Inflammatory macrophage treated with lipopolysaccharide for 4 hours (primary cell): Measurements from ENCODE around the gene C9orf50.
A peak's percentile ranks its signal among the peaks of the same experiment; 100 is the strongest.
"Not testable (repeated sequence)": the region's sequence is repeated elsewhere in the genome, so short reads cannot be mapped to it uniquely, and the experiment has no call there.

Source experiments
- DNase-seq: peaks from one replicate; pipeline ENCODE4 v3.0.0-alpha.2; 2020

Gene C9orf50

DNA sequence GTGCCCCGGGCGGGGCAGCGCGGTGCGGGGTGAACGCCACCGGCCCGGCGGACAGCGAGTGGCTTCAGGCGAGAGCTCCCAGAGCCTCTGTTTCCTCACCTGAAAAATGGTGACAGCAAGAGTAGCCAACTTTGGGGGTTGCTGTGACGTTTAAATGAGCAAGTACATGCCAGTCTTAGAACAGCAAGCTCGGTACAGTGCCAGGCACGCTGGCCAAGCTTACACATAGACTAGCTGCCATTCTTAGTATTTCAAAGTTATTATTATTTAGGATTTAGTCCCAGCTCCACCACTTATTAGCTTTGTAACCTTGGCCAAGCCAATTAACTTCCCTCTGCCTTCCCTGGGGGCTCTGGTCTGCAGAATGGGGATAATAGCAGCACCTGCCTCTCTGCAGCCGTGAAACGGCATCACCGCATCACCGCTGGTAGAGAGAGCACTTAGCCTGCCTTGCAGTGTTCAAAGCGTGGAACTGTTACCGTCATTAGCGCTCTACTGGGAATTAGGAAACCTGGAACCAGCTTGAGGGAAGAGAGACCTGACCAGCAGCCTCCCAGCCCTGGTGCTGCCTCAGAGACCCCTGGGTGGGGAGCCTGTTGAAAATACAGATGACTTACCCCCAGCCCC lies at the start of gene C9orf50:
Gene C9orf50, minus strand, starts transcription at position 433 of the 627 bp plus-strand sequence. CDS start 527 bp downstream, outside the sequence.
- DNase-seq, result no peak

GRCh38 chr9:129669946-129670345 lies 49.0 kb upstream of the C9orf50 start:
- DNase-seq, result no peak

DNA sequence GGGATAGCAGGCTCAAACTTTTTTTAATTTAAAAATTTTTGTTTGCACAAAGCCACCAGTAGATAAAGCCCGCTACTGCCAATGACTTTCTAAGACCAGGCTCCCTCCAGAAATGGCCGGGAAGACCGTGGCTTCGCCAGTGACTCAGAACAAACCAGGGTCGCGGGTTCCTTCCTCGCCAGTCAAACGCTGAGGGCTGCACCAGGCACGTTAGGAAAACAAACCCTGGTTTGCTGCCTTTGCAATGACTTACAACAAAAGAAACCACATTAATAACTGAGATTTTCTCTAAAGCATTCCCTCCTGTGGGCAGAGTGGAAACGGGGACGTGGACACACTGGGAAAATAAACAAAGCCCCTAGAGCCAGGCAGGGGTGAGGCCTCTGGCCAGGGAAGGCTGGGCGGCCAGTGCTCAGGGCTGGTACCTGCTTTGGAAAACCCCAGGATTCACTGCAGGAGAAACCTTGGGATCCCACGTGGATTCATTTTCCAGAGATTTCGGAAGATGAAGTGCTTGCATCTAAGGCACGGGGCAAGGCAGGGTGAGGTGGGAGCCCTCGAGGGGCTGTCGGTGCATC lies 48.3 kb upstream of the C9orf50 start:
- DNase-seq, result no peak

DNA sequence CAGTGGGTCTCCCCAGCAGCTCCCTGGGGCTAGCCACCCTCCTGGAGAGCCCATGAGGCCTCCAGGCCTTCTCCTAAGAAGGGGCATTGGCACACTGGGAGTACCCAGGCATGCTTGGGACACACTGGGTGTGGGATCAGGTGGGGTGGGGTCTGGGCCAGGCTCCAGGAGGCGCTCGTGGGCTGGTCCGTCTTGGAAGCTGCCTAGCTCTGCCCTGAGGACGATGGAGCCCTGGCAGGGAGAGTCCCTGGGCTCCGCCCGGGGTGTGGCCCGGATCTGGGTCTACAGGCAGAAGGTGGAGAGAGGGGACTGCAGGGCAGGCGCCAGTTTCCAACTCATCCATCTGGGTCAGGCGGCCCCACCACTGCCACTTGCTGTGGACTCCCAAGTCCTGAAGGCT lies 46.9 kb upstream of the C9orf50 start:
- DNase-seq, result no peak

GRCh38 chr9:129667378-129667777 lies 46.5 kb upstream of the C9orf50 start:
- no peak for DNase-seq

DNA sequence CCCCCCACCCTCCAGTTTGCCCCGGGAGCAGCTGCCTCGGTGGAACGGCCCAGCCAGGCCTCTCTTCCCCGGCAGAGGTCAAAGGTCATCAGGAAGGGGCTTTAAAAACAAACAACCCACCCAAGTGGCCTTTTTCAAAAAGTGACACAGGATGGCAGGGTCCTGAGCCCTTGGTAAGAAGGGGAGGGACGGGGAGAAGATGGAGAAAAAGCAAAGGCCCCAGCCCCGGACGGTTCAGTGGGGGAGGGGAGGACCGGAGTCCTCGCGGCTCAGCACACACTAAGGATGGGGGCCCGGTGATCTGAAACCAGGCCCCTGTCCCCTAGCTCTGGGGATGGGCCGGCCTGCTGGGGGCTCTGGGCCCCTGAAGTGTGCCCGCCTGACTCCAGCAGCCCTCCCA lies 45.7 kb upstream of the C9orf50 start:
- DNase-seq, result no peak

DNA sequence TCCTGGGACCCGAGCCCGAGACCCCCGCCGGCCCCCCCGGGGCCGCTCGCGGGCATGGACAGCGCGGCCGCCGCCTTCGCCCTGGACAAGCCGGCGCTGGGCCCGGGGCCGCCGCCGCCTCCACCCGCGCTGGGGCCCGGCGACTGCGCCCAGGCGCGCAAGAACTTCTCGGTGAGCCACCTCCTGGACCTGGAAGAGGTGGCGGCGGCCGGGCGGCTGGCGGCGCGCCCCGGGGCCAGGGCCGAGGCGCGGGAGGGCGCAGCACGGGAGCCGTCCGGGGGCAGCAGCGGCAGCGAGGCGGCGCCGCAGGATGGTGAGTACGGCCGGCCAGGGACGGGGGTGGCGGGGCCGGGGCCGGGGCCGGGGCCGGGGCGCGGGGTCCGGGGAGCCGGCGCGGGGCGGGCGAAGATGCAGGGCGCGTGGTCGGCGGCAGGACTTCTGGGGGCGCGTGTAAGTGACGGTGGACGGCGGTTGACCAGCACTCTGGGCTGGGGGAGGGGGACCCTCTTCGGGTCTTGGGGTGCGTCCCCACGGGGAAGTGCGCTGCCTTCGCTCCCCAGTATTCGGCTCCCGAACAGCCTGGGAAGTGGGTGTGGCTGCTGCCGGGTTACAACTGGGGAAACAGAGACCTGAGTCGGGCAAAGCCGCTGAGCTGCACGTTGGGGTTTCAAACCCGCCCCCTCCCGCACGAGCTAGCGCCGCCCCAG lies 45.1 kb upstream of the C9orf50 start:
- no peak for DNase-seq

DNA sequence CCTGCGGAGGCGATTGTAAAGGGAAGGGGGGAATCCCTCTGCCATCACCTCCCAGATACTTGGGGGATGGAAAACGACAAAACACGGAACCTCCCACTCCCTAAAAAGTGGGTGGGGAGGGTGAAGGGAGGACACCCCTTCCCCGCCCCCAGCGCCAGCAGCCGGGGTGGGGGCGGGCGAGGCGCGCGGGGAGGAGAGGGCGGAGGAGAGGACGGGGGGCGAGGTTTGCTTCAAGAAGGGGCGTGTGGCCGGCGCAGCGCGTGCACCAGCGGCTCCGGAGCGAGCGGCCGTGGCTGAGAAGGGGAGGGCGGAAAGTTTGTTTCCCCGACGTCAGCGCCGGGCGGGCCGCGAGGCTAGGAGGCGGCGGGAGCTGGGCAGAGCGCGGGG lies 44.5 kb upstream of the C9orf50 start, which contains the start of gene PRRX2:
Gene PRRX2, plus strand, starts transcription at position 259 of the 387 bp plus-strand sequence. CDS start 221 bp downstream, outside the sequence.
- DNase-seq, result no peak

DNA sequence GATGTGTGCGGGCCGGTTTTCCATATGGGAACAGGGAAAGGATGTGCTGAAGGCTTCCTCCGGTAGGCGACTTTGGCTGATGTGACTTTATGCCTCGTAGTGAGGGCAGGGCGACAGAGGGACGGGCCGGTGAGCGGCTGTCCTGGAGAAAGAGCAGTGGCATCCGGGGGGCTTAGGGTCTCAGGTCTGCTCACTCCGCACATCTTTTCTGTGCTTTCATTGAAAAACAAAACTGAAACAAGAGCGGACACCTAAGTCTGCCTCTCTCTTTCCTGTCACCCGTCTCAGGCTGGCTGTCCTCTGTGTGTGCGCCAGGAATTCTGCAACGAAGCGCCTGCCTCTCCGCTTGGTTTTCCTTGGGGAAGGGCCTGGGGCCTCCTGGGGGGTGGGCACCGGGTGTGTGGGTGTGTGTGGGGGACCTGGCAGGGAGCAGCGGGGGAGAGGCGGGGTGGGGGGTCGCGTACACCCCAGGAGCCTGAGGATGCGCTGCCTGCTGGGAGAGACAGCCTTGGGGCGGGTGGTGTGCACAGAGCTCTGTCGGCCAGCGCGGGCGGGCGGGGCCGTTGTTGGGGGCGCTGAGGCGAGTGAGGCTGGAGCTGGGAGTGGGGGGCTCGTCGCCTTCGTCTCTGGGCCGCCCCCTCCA lies 44.0 kb upstream of the C9orf50 start:
- DNase-seq, result no peak

GRCh38 chr9:129662239-129662638 lies 41.3 kb upstream of the C9orf50 start:
- not testable (repeated sequence) for DNase-seq

DNA sequence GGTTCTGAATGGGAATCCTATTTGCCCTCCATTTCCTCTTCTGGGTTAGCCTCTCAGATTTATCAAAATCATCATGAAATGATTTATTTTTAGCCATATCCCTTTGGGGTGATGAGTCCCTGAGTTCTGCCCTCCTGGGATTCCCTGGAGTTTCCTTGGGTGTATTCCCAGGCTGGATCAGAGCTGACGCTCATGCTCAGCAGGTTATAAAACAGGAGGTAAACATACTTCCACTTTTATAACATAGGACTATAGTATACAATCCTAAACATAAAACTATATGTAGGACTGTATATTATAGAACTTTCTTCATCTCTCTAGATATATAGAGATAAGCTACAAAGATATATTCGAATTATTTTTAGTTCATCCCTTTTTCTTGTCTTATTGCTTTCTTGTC lies 40.1 kb upstream of the C9orf50 start:
- no peak for DNase-seq

GRCh38 chr9:129656795-129657390 lies 36.0 kb upstream of the C9orf50 start:
- no peak for DNase-seq

- DNase-seq, result peak; percentile 34
These were observed 34.8 kb upstream of the C9orf50 start for GRCh38 chr9:129655696-129656095.

GRCh38 chr9:129655154-129655553 lies 34.3 kb upstream of the C9orf50 start:
- DNase-seq, result no peak

DNA sequence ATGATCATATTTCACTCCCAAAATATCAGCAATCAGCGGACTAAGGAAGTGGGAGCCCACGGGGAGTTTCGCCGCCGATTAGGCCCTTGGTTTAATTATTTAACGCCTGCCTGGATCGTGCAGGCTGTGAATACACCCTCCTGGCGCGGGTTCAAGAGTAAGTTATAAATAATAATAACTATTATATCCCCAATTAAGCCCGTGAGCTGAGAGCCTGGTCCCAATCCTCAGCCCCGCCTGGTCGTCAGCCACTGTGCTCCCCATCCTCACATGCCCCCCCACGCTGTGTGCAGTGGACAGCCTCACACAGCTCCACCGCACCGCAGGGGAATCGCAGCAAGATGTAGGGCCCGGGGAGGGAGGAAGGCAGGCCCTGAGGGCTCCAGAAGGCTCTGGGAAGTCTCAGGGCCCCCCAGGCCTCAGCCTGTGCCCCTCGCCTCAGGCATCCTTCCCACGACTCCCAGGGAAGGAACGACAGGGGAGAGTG lies 33.7 kb upstream of the C9orf50 start:
- DNase-seq, result no peak

DNA sequence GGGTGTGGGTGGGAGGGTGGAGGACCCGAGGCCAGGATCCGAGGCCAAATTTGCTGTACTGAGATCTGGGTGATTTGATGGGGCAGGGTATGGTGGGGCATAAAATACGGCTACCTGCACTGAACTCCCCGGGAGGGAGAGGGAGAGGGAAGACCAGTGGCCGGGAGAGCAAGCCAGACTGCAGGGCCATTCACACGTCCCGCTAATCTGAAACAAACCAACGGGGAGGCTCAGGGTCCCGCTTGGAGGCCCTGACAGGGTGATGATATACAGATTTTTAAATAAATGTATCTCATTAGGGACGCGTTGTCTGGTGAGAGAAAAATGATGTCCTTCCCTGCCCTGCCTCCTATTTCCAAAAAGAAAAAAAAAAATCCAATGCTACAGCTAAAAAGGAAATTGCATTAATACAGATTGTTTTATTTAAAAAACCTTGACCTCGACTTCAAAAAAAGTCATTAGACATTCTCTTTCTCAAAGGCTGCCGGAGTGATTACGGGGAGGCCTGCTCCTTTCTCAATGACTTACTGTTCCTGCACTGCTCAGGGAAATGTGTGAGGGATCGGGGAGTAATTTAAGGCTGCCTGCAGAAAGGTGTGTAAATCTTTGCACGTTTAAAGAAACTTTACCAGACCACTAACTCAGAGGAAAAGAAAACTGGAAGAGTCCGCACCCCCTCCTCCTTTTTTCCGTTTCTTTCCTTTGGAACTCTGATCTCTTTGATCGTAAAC lies 33.1 kb upstream of the C9orf50 start:
- DNase-seq, result no peak

- DNase-seq, result no peak
These were observed 29.9 kb upstream of the C9orf50 start for GRCh38 chr9:129650680-129651235.

GRCh38 chr9:129649726-129650679 lies 29.1 kb upstream of the C9orf50 start:
- no peak for DNase-seq

GRCh38 chr9:129648764-129649115 lies 27.8 kb upstream of the C9orf50 start:
- no peak for DNase-seq

DNA sequence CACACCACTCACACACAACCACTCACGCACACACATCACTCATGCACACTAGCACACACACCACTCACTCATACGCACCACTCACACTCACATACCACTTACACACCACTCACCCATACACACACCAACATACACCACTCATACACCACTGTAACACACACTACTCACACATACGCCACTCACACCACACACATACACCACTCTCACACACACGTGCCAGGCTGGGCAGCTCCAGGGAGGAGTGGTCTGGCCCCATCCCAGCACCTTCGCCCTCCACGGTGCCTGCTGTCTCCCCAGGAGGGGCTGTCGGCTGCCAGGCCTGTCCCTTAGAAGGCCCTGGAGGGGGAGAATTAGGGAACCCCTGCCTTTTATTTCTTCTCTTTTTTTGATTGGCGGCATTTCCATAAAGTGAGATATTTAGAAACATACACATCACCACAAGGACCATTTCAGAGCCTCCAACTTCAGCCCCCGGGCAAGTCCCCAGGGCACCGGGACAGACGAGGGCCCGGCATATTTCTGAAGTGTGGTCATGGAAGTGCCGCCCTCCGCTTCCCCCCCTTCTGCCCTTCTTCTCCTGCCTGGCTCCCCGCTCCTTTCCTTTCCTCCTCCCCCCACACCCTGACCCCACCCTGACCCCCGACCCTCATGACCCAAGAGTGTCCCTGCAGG lies 27.3 kb upstream of the C9orf50 start:
- DNase-seq, result no peak
